PC-9 (cell line): Measurements from ENCODE around the gene TBC1D24. TPM values are rescaled to one million over a fixed set of nuclear protein-coding genes. Genes with fewer than 3 reads are reported as not detected.

Experiments used
- BruUV-seq: library from RNA; stranded (reverse); fragments of 400-500 nt; replicated peaks from 2 replicates; lab custom pipeline; 2021; lab: Mats Ljungman, UMichigan
- CTCF ChIA-PET: fragments of 300-600 bp; sonication (Branson Sonifier 250); formaldehyde crosslinking; loops from one replicate; lab custom pipeline; 2022; ENCODE audit warnings: antibody characterized with exemption; lab: Charles Lee
- POLR2A ChIA-PET: fragments of 300-600 bp; sonication (Branson Sonifier 250); formaldehyde crosslinking; loops from one replicate; lab custom pipeline; 2022; ENCODE audit warnings: antibody characterized with exemption; ENCODE audit not compliant: unreplicated experiment; lab: Charles Lee
- DNase-seq, 2 experiments: peaks; one replicate each; pipeline versions ENCODE4 v3.0.0 to v3.0.0-alpha.2; 2015 to 2022; ENCODE audit warnings: mixed read lengths in 1 of 2
- H2AFZ ChIP-seq: fragments of 200-600 bp; sonication (generic); 2 replicates; pipeline ENCODE4 v1.8.1; 2017; ENCODE audit warnings: antibody characterized with exemption
- H3F3A ChIP-seq: fragments of 200-600 bp; sonication (generic); 2 replicates; pipeline ENCODE4 v1.8.1; 2017; ENCODE audit warnings: antibody characterized with exemption, mild to moderate bottlenecking, low read depth; ENCODE audit not compliant: insufficient read depth
- H3K27ac ChIP-seq: fragments of 200-600 bp; sonication (generic); 2 replicates; pipeline ENCODE4 v1.6.1; 2016; ENCODE audit warnings: mixed run types
- H3K27me3 ChIP-seq: fragments of 200-600 bp; sonication (generic); 2 replicates; pipeline ENCODE4 v1.6.1; 2016; ENCODE audit warnings: low read depth, mixed run types; ENCODE audit not compliant: insufficient read depth
- H3K36me3 ChIP-seq: fragments of 200-600 bp; sonication (generic); 2 replicates; pipeline ENCODE4 v1.6.1; 2016; ENCODE audit warnings: low read depth, mixed run types
- H3K4me1 ChIP-seq: fragments of 200-600 bp; sonication (generic); replicated peaks from 2 replicates; pipeline ENCODE4 v1.6.1; 2016; ENCODE audit warnings: mixed run types; ENCODE audit not compliant: insufficient read depth
- H3K4me2 ChIP-seq: fragments of 200-600 bp; sonication (generic); 2 replicates; pipeline ENCODE4 v1.6.1; 2017; ENCODE audit warnings: mixed run types
- H3K4me3 ChIP-seq: fragments of 200-600 bp; sonication (generic); 2 replicates; pipeline ENCODE4 v1.6.1; 2016; ENCODE audit warnings: mixed run types
- H3K79me2 ChIP-seq: fragments of 200-600 bp; sonication (generic); 2 replicates; pipeline ENCODE4 v1.6.1; 2017; ENCODE audit warnings: low read depth, mixed run types
- H3K9me2 ChIP-seq: fragments of 200-600 bp; sonication (generic); 2 replicates; pipeline ENCODE4 v1.8.1; 2017; ENCODE audit warnings: mild to moderate bottlenecking; ENCODE audit not compliant: insufficient read depth
- H3K9me3 ChIP-seq: fragments of 200-600 bp; sonication (generic); 2 replicates; pipeline ENCODE4 v1.8.1; 2016; ENCODE audit warnings: low read depth; ENCODE audit not compliant: insufficient read depth
- H4K20me1 ChIP-seq: fragments of 200-600 bp; sonication (generic); 2 replicates; pipeline ENCODE4 v1.8.1; 2017; ENCODE audit not compliant: insufficient read depth
- CTCF ChIP-seq: fragments of 200-600 bp; sonication (generic); conservative IDR thresholded peaks from 2 replicates; pipeline ENCODE4 v1.6.1; 2017; ENCODE audit warnings: mixed run types, antibody characterized with exemption, mild to moderate bottlenecking, moderate library complexity
- EZH2 ChIP-seq: fragments of 200-600 bp; sonication (generic); IDR thresholded peaks from 2 replicates; pipeline ENCODE4 v1.8.0; 2017; ENCODE audit warnings: antibody characterized with exemption, low read depth
- intact Hi-C: fragments of 100-400 bp; cut with micrococcal nuclease; formaldehyde crosslinking; loops from one replicate; pipeline ENCODE4 v1.10.0; 2022; ENCODE audit not compliant: unreplicated experiment
- total RNA-seq: library from RNA; stranded (reverse); gene quantifications from 2 replicates; pipeline ENCODE4 v1.2.3, GENCODE V29; 2021

Gene TBC1D24
- total RNA-seq, 1 experiment from 2014 or later: 30.0 TPM

DNA sequence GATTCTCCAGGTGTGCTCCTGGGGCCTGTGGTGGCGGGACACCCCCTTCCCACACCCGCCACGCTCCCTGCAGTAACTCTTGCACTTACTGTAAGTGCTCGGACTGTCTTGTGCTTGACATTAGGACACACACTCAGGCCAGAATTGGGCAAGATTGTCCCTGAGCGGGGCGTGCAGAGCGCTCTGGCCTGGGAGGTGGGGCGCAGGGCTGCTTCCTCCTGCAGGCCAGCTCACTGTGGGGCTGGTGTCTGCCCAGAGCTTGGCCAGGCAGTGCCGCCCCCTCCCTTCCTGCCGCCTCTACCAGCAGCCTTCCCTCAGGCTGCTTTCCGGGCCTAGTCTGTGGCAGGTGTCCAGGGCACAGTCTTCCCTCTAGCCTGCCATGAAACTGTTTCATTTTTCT, 32.7 kb downstream of the TBC1D24 start:
- peaks cover 22% of the 10 kb centered on the region for H3F3A ChIP-seq
- no TSS peak for BruUV-seq
- no peak overlapping the region for H3K27ac ChIP-seq
- ChIA-PET CTCF (no interaction called here), POLR2A (no interaction called here)
- DNase-seq: no peak
- H3K9me2 ChIP-seq: no peaks in the 10 kb centered on the region
- no peak overlapping the region for H3K4me3 ChIP-seq
- no peaks in the 10 kb centered on the region for H3K27me3 ChIP-seq
- intact Hi-C loops: no loop called here
- H3K4me2 ChIP-seq: no peak overlapping the region
- H3K9me3 ChIP-seq: no peaks in the 10 kb centered on the region
- H3K4me1 ChIP-seq: 0 out of 2 replicates have a peak, but pooled peaks cover 5% of the 10 kb centered on the region
- no peak for TF ChIP-seq EZH2
- no peak for TF ChIP-seq CTCF
- H4K20me1 ChIP-seq: no peaks in the 10 kb centered on the region
- H3K79me2 ChIP-seq: no peaks in the 10 kb centered on the region
- no peaks in the 10 kb centered on the region for H3K36me3 ChIP-seq
- H2AFZ ChIP-seq: no peak overlapping the region

- Histone ChIP-seq H3K36me3 (no peaks in the 10 kb centered on the region), H2AFZ (no peak overlapping the region), H3K9me2 (no peaks in the 10 kb centered on the region), H4K20me1 (no peaks in the 10 kb centered on the region), H3K4me2 (no peak overlapping the region), H3K27ac (no peak overlapping the region), H3K27me3 (no peaks in the 10 kb centered on the region), H3K4me1 (peaks cover 5% of the 10 kb centered on the region), H3K4me3 (no peak overlapping the region), H3K9me3 (no peaks in the 10 kb centered on the region), H3K79me2 (peaks cover 1% of the 10 kb centered on the region), H3F3A (peaks cover 16% of the 10 kb centered on the region; the same call in 1 of the 2 replicates)
- no peak for DNase-seq
- no TSS peak for BruUV-seq
- intact Hi-C loops: no loop called here
- POLR2A ChIA-PET: no interaction called here
- TF ChIP-seq EZH2 (no peak), CTCF (no peak)
- CTCF ChIA-PET: interaction anchor here (0.5 kb wide), 1 partner anchor 80 kb away, joined by 5 read pairs; no protein-coding TSS in a partner anchor
Observed at GRCh38 chr16:2508722-2509400, 33.9 kb downstream of the TBC1D24 start.

- Histone ChIP-seq H3F3A (peaks cover 7% of the 10 kb centered on the region; the same call in 1 of the 2 replicates), H3K79me2 (peaks cover 24% of the 10 kb centered on the region), H3K9me3 (no peaks in the 10 kb centered on the region), H3K36me3 (no peaks in the 10 kb centered on the region), H3K4me1 (peaks cover 18% of the 10 kb centered on the region), H3K27ac (no peak overlapping the region), H3K4me2 (no peak overlapping the region), H4K20me1 (peaks cover 18% of the 10 kb centered on the region), H3K4me3 (no peak overlapping the region), H3K27me3 (no peaks in the 10 kb centered on the region), H3K9me2 (no peaks in the 10 kb centered on the region), H2AFZ (no peak overlapping the region)
- POLR2A ChIA-PET: no interaction called here
- no peak for DNase-seq
- CTCF ChIA-PET: no interaction called here
- TF ChIP-seq EZH2 (no peak), CTCF (no peak)
- BruUV-seq: no TSS peak
- intact Hi-C loops: no loop called here
Observed at GRCh38 chr16:2511128-2511800, 36.3 kb downstream of the TBC1D24 start.
